ENCODE data around the gene CHSY1.

Gene CHSY1

DNA sequence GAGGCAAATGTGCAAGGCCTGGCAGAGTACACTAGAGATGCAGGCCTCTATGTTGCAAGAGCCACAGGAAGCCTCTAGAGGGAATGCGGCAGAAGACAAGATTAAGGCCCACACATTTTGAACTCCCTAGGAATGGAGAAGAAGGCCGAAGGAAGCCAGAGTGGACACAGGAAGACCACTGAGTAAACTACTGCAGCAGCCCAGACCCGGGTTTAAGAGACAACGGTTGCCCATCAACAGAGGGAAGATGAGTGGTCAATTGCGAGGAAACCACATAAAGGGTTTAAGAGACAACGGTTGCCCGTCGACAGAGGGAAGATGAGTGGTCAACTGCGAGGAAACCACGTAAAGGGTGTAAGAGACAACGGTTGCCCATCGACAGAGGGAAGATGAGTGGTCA is 14.6 kb downstream of the CHSY1 start:
- Histone ChIP-seq H3K36me3 (ENCODE audit: insufficient read depth, low read length) (peaks cover 39% of the 10 kb centered on the region), H3K79me2 (ENCODE audit: insufficient read depth, low read length) (peaks cover 99% of the 10 kb centered on the region), H3K9me3 (ENCODE audit: insufficient read depth, low read depth, low read length) (no peaks in the 10 kb centered on the region), H3K4me2 (ENCODE audit: low read depth, low read length, poor library complexity, severe bottlenecking) (peak overlapping the region; percentile 11), H3K4me3 (ENCODE audit: low read length, poor library complexity, severe bottlenecking) (no peak overlapping the region), H3K9me2 (replicated peaks; ENCODE audit: low read depth, low read length) (no peaks in the 10 kb centered on the region), H3K9ac (ENCODE audit: low read depth, low read length, poor library complexity, severe bottlenecking) (no peak overlapping the region), H4K20me1 (ENCODE audit: insufficient read depth, low read length, poor library complexity, severe bottlenecking) (peaks cover 81% of the 10 kb centered on the region), H3K4me1 (ENCODE audit: insufficient read depth, low read length, poor library complexity, severe bottlenecking) (peaks cover 70% of the 10 kb centered on the region), H2AFZ (ENCODE audit: low read length) (no peak overlapping the region), H3F3A (ENCODE audit: low read depth) (peaks cover 3% of the 10 kb centered on the region; the same call in 1 of the 2 replicates), H3K27me3 (ENCODE audit: insufficient read depth, low read length, poor library complexity, severe bottlenecking) (no peaks in the 10 kb centered on the region)
- TF ChIP-seq EZH2phosphoT487 (IDR thresholded peaks at IDR 0.05; ENCODE audit: borderline replicate concordance), result no peak
- TF ChIP-seq, protein P1, sequence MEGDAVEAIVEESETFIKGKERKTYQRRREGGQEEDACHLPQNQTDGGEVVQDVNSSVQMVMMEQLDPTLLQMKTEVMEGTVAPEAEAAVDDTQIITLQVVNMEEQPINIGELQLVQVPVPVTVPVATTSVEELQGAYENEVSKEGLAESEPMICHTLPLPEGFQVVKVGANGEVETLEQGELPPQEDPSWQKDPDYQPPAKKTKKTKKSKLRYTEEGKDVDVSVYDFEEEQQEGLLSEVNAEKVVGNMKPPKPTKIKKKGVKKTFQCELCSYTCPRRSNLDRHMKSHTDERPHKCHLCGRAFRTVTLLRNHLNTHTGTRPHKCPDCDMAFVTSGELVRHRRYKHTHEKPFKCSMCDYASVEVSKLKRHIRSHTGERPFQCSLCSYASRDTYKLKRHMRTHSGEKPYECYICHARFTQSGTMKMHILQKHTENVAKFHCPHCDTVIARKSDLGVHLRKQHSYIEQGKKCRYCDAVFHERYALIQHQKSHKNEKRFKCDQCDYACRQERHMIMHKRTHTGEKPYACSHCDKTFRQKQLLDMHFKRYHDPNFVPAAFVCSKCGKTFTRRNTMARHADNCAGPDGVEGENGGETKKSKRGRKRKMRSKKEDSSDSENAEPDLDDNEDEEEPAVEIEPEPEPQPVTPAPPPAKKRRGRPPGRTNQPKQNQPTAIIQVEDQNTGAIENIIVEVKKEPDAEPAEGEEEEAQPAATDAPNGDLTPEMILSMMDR (conservative IDR thresholded peaks at IDR 0.05; ENCODE audit: low read length), result no peak

DNA sequence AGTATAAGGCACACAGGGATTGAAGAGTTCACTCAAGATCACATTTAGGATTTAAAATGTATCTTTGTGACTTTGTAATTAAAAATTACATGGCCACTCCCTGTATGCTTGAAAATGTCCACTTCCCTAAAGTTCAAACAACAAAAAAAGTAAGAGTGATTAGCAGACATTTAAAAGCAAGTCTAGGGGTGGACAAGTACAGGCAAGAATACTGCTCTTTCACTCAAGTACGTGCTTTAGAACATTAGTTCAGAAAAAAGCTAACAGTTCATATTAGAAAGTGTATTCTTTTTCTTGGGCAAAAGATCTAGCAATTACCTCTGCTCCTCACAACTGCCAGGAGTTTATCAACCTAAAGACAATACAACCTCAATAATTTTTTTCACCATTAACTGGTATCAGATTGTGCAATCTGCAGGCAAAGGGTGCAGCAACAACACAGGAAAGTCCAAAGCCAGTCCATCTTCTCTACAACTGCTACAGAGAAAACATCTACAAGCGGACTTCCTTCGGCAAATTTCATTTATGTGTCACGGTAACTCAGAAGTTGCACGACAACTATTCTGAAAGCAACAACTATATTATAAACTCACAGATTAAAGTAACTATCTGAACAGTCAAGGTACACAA is 18.1 kb downstream of the CHSY1 start:
- TF ChIP-seq, protein P1 (conservative IDR thresholded peaks at IDR 0.05; ENCODE audit: low read length), result no peak
- TF ChIP-seq EZH2phosphoT487 (IDR thresholded peaks at IDR 0.05; ENCODE audit: borderline replicate concordance), result no peak
- Histone ChIP-seq H3K27me3 (ENCODE audit: insufficient read depth, low read length, poor library complexity, severe bottlenecking) (no peaks in the 10 kb centered on the region), H3K36me3 (ENCODE audit: insufficient read depth, low read length) (peaks cover 71% of the 10 kb centered on the region), H3K9me2 (replicated peaks; ENCODE audit: low read depth, low read length) (no peaks in the 10 kb centered on the region), H3K9me3 (ENCODE audit: insufficient read depth, low read depth, low read length) (0 out of 2 replicates have a peak, but pooled peaks cover 4% of the 10 kb centered on the region), H4K20me1 (ENCODE audit: insufficient read depth, low read length, poor library complexity, severe bottlenecking) (peaks cover 72% of the 10 kb centered on the region), H3F3A (ENCODE audit: low read depth) (no peaks in the 10 kb centered on the region), H3K4me3 (ENCODE audit: low read length, poor library complexity, severe bottlenecking) (no peak overlapping the region), H3K4me2 (ENCODE audit: low read depth, low read length, poor library complexity, severe bottlenecking) (no peak overlapping the region), H3K9ac (ENCODE audit: low read depth, low read length, poor library complexity, severe bottlenecking) (no peak overlapping the region), H2AFZ (ENCODE audit: low read length) (no peak overlapping the region), H3K79me2 (ENCODE audit: insufficient read depth, low read length) (peaks cover 99% of the 10 kb centered on the region), H3K4me1 (ENCODE audit: insufficient read depth, low read length, poor library complexity, severe bottlenecking) (peaks cover 50% of the 10 kb centered on the region)

DNA sequence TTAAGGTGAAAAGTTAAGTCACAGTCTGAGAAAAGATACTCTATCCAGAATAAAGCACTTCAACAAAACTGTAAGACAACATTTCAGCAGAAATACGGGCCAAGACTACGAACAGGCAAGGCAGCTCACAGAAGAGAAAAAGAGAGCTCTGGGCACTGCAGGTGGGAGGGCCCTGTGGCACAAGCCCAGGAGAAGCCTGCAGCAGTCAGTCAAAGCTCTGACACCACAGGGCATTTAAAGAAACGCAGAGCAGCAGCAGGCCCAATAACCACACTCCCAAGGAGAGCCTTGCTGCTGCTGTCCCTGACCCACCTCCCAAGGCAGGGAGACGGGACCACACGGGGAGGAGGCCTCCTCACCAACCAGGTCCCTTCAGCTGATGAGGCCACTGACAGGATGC is 19.2 kb downstream of the CHSY1 start:
- no peak for TF ChIP-seq EZH2phosphoT487 (IDR thresholded peaks at IDR 0.05; ENCODE audit: borderline replicate concordance)
- TF ChIP-seq, protein P1 (conservative IDR thresholded peaks at IDR 0.05; ENCODE audit: low read length), result no peak
- Histone ChIP-seq H3K9ac (ENCODE audit: low read depth, low read length, poor library complexity, severe bottlenecking) (no peak overlapping the region), H4K20me1 (ENCODE audit: insufficient read depth, low read length, poor library complexity, severe bottlenecking) (peaks cover 69% of the 10 kb centered on the region)

More for the DNA sequence above, 19.2 kb downstream of the CHSY1 start:
- peaks cover 41% of the 10 kb centered on the region for H3K4me1 ChIP-seq (ENCODE audit: insufficient read depth, low read length, poor library complexity, severe bottlenecking)
- no peak overlapping the region for H3K4me3 ChIP-seq (ENCODE audit: low read length, poor library complexity, severe bottlenecking)
- no peaks in the 10 kb centered on the region for H3F3A ChIP-seq (ENCODE audit: low read depth)
- peak overlapping the region; percentile 2 for H3K4me2 ChIP-seq (ENCODE audit: low read depth, low read length, poor library complexity, severe bottlenecking)
- no peaks in the 10 kb centered on the region for H3K27me3 ChIP-seq (ENCODE audit: insufficient read depth, low read length, poor library complexity, severe bottlenecking)
- peaks cover 82% of the 10 kb centered on the region for H3K36me3 ChIP-seq (ENCODE audit: insufficient read depth, low read length)
- no peak overlapping the region for H2AFZ ChIP-seq (ENCODE audit: low read length)
- no peaks in the 10 kb centered on the region for H3K9me2 ChIP-seq (replicated peaks; ENCODE audit: low read depth, low read length)
- peaks cover 99% of the 10 kb centered on the region for H3K79me2 ChIP-seq (ENCODE audit: insufficient read depth, low read length)
- H3K9me3 ChIP-seq (ENCODE audit: insufficient read depth, low read depth, low read length), result peaks cover 14% of the 10 kb centered on the region; the same call in 1 of the 2 replicates
